ENCODE measurements around the gene THRB.

Gene THRB

GRCh38 chr3:24464389-24464788 is 30.3 kb downstream of the THRB start:
- no peak overlapping the region for H3K9ac ChIP-seq (ENCODE audit: low read depth, low read length)
- no peaks in the 10 kb centered on the region for H3K4me1 ChIP-seq (ENCODE audit: insufficient read depth, low read length)
- no peaks in the 10 kb centered on the region for H3K36me3 ChIP-seq (ENCODE audit: insufficient read depth, low read length)
- no peaks in the 10 kb centered on the region for H3K9me3 ChIP-seq (ENCODE audit: control insufficient read depth, insufficient read depth, low read length)

- H3K4me1 ChIP-seq (ENCODE audit: insufficient read depth, low read length), result no peaks in the 10 kb centered on the region
- H3K9me3 ChIP-seq (ENCODE audit: control insufficient read depth, insufficient read depth, low read length), result no peaks in the 10 kb centered on the region
- H3K36me3 ChIP-seq (ENCODE audit: insufficient read depth, low read length), result no peaks in the 10 kb centered on the region
- H3K9ac ChIP-seq (ENCODE audit: low read depth, low read length), result no peak overlapping the region
These were observed 31.9 kb downstream of the THRB start for GRCh38 chr3:24462737-24463136.

- no peak overlapping the region for H3K9ac ChIP-seq (ENCODE audit: low read depth, low read length)
- no peaks in the 10 kb centered on the region for H3K36me3 ChIP-seq (ENCODE audit: insufficient read depth, low read length)
- H3K4me1 ChIP-seq (ENCODE audit: insufficient read depth, low read length), result no peaks in the 10 kb centered on the region
- H3K9me3 ChIP-seq (ENCODE audit: control insufficient read depth, insufficient read depth, low read length), result no peaks in the 10 kb centered on the region
These were observed 33.7 kb downstream of the THRB start for GRCh38 chr3:24460974-24461373.

GRCh38 chr3:24457719-24458118 is 36.9 kb downstream of the THRB start:
- H3K9me3 ChIP-seq (ENCODE audit: control insufficient read depth, insufficient read depth, low read length), result no peaks in the 10 kb centered on the region
- H3K9ac ChIP-seq (ENCODE audit: low read depth, low read length), result no peak overlapping the region
- no peaks in the 10 kb centered on the region for H3K4me1 ChIP-seq (ENCODE audit: insufficient read depth, low read length)
- no peaks in the 10 kb centered on the region for H3K36me3 ChIP-seq (ENCODE audit: insufficient read depth, low read length)

GRCh38 chr3:24454856-24455255 is 39.8 kb downstream of the THRB start:
- H3K4me1 ChIP-seq (ENCODE audit: insufficient read depth, low read length), result no peaks in the 10 kb centered on the region
- no peaks in the 10 kb centered on the region for H3K36me3 ChIP-seq (ENCODE audit: insufficient read depth, low read length)
- H3K9ac ChIP-seq (ENCODE audit: low read depth, low read length), result no peak overlapping the region
- H3K9me3 ChIP-seq (ENCODE audit: control insufficient read depth, insufficient read depth, low read length), result no peaks in the 10 kb centered on the region

GRCh38 chr3:24454393-24454792 is 40.3 kb downstream of the THRB start:
- Histone ChIP-seq H3K36me3 (ENCODE audit: insufficient read depth, low read length) (no peaks in the 10 kb centered on the region), H3K4me1 (ENCODE audit: insufficient read depth, low read length) (no peaks in the 10 kb centered on the region), H3K9me3 (ENCODE audit: control insufficient read depth, insufficient read depth, low read length) (no peaks in the 10 kb centered on the region), H3K9ac (ENCODE audit: low read depth, low read length) (no peak overlapping the region)

- H3K4me1 ChIP-seq (ENCODE audit: insufficient read depth, low read length), result no peaks in the 10 kb centered on the region
- H3K9me3 ChIP-seq (ENCODE audit: control insufficient read depth, insufficient read depth, low read length), result no peaks in the 10 kb centered on the region
- H3K9ac ChIP-seq (ENCODE audit: low read depth, low read length), result no peak overlapping the region
- no peaks in the 10 kb centered on the region for H3K36me3 ChIP-seq (ENCODE audit: insufficient read depth, low read length)
These were observed 43.1 kb downstream of the THRB start for GRCh38 chr3:24451461-24452099.

GRCh38 chr3:24450160-24450907 is 44.3 kb downstream of the THRB start:
- H3K4me1 ChIP-seq (ENCODE audit: insufficient read depth, low read length), result no peaks in the 10 kb centered on the region
- no peaks in the 10 kb centered on the region for H3K36me3 ChIP-seq (ENCODE audit: insufficient read depth, low read length)
- no peak overlapping the region for H3K9ac ChIP-seq (ENCODE audit: low read depth, low read length)

GRCh38 chr3:24447836-24448235 is 46.8 kb downstream of the THRB start:
- Histone ChIP-seq H3K36me3 (ENCODE audit: insufficient read depth, low read length) (no peaks in the 10 kb centered on the region), H3K4me1 (ENCODE audit: insufficient read depth, low read length) (no peaks in the 10 kb centered on the region), H3K9ac (ENCODE audit: low read depth, low read length) (no peak overlapping the region), H3K9me3 (ENCODE audit: control insufficient read depth, insufficient read depth, low read length) (no peaks in the 10 kb centered on the region)

More at GRCh38 chr3:24450160-24450907, 44.3 kb downstream of the THRB start:
- no peaks in the 10 kb centered on the region for H3K9me3 ChIP-seq (ENCODE audit: control insufficient read depth, insufficient read depth, low read length)

GRCh38 chr3:24446032-24446431 is 48.6 kb downstream of the THRB start:
- H3K9ac ChIP-seq (ENCODE audit: low read depth, low read length), result no peak overlapping the region
- no peaks in the 10 kb centered on the region for H3K36me3 ChIP-seq (ENCODE audit: insufficient read depth, low read length)
- no peaks in the 10 kb centered on the region for H3K9me3 ChIP-seq (ENCODE audit: control insufficient read depth, insufficient read depth, low read length)
- H3K4me1 ChIP-seq (ENCODE audit: insufficient read depth, low read length), result no peaks in the 10 kb centered on the region

- no peaks in the 10 kb centered on the region for H3K36me3 ChIP-seq (ENCODE audit: insufficient read depth, low read length)
- H3K9ac ChIP-seq (ENCODE audit: low read depth, low read length), result no peak overlapping the region
- no peaks in the 10 kb centered on the region for H3K4me1 ChIP-seq (ENCODE audit: insufficient read depth, low read length)
- H3K9me3 ChIP-seq (ENCODE audit: control insufficient read depth, insufficient read depth, low read length), result no peaks in the 10 kb centered on the region
These were observed 51.2 kb downstream of the THRB start for GRCh38 chr3:24443476-24443875.

- no peaks in the 10 kb centered on the region for H3K9me3 ChIP-seq (ENCODE audit: control insufficient read depth, insufficient read depth, low read length)
- no peaks in the 10 kb centered on the region for H3K4me1 ChIP-seq (ENCODE audit: insufficient read depth, low read length)
- H3K9ac ChIP-seq (ENCODE audit: low read depth, low read length), result no peak overlapping the region
- H3K36me3 ChIP-seq (ENCODE audit: insufficient read depth, low read length), result no peaks in the 10 kb centered on the region
These were observed 53.7 kb downstream of the THRB start for GRCh38 chr3:24440760-24441464.

- Histone ChIP-seq H3K9ac (ENCODE audit: low read depth, low read length) (no peak overlapping the region), H3K4me1 (ENCODE audit: insufficient read depth, low read length) (no peaks in the 10 kb centered on the region), H3K36me3 (ENCODE audit: insufficient read depth, low read length) (no peaks in the 10 kb centered on the region), H3K9me3 (ENCODE audit: control insufficient read depth, insufficient read depth, low read length) (no peaks in the 10 kb centered on the region)
These were observed 55.6 kb downstream of the THRB start for GRCh38 chr3:24439021-24439420.

GRCh38 chr3:24437326-24437725 is 57.3 kb downstream of the THRB start:
- H3K4me1 ChIP-seq (ENCODE audit: insufficient read depth, low read length), result no peaks in the 10 kb centered on the region
- no peak overlapping the region for H3K9ac ChIP-seq (ENCODE audit: low read depth, low read length)
- no peaks in the 10 kb centered on the region for H3K36me3 ChIP-seq (ENCODE audit: insufficient read depth, low read length)
- H3K9me3 ChIP-seq (ENCODE audit: control insufficient read depth, insufficient read depth, low read length), result no peaks in the 10 kb centered on the region

- no peaks in the 10 kb centered on the region for H3K4me1 ChIP-seq (ENCODE audit: insufficient read depth, low read length)
- H3K9me3 ChIP-seq (ENCODE audit: control insufficient read depth, insufficient read depth, low read length), result no peaks in the 10 kb centered on the region
These were observed 59.1 kb downstream of the THRB start for GRCh38 chr3:24435584-24435983.

More at GRCh38 chr3:24435584-24435983, 59.1 kb downstream of the THRB start:
- H3K9ac ChIP-seq (ENCODE audit: low read depth, low read length), result no peak overlapping the region
- no peaks in the 10 kb centered on the region for H3K36me3 ChIP-seq (ENCODE audit: insufficient read depth, low read length)
